H1 (cell line): ENCODE results near the gene SLCO1C1. TPM values are rescaled to one million over a fixed set of nuclear protein-coding genes. Genes with fewer than 3 reads are reported as not detected.

Source experiments
- CTCF ChIA-PET: fragments of 300-600 bp; sonication (Branson Sonifier 250); formaldehyde crosslinking; loops from one replicate; lab custom pipeline; 2021; ENCODE audit not compliant: partially characterized antibody; lab: Charles Lee
- POLR2A ChIA-PET: fragments of 300-600 bp; sonication (Branson Sonifier 250); formaldehyde crosslinking; loops from one replicate; lab custom pipeline; 2021; ENCODE audit warnings: inconsistent platforms; ENCODE audit not compliant: partially characterized antibody; lab: Charles Lee
- DNase-seq, 2 experiments: peaks; one replicate each; pipeline versions ENCODE4 v3.0.0 to v3.0.0-alpha.2; 2010 to 2022; ENCODE audit warnings: low spot score in 2 of 2, low read depth in 1 of 2, mixed read lengths in 1 of 2
- FAIRE-seq: peaks from 2 replicates; lab custom pipeline; 2011; peaks lifted over from hg19 to GRCh38; lab: Jason Lieb, UNC
- H2AFZ ChIP-seq: 2 replicates; pipeline ENCODE4 v1.8.1; 2012; ENCODE audit warnings: low read length, inconsistent platforms
- H2AK5ac ChIP-seq: 2 replicates; pipeline ENCODE4 v1.6.1; 2013; ENCODE audit warnings: low read depth, low read length
- H2BK120ac ChIP-seq: replicated peaks from 2 replicates; pipeline ENCODE3; 2013; ENCODE audit warnings: low read depth, low read length, inconsistent platforms
- H2BK12ac ChIP-seq: 2 replicates; pipeline ENCODE4 v1.6.1; 2013; ENCODE audit warnings: low read depth, low read length
- H2BK15ac ChIP-seq: 2 replicates; pipeline ENCODE4 v1.6.1; 2013; ENCODE audit warnings: low read length
- H2BK20ac ChIP-seq: 2 replicates; pipeline ENCODE4 v1.6.1; 2013; ENCODE audit warnings: low read length
- H2BK5ac ChIP-seq: 2 replicates; pipeline ENCODE4 v1.6.1; 2013; ENCODE audit warnings: low read depth, low read length
- H3K14ac ChIP-seq: 2 replicates; pipeline ENCODE4 v1.6.1; 2013; ENCODE audit warnings: inconsistent platforms; ENCODE audit not compliant: insufficient read length
- H3K18ac ChIP-seq: 2 replicates; pipeline ENCODE4 v1.6.1; 2013; ENCODE audit warnings: low read length; ENCODE audit errors: extremely low read depth
- H3K23ac ChIP-seq: 2 replicates; pipeline ENCODE4 v1.6.1; 2013; ENCODE audit warnings: inconsistent platforms; ENCODE audit not compliant: insufficient read length
- H3K23me2 ChIP-seq: 2 replicates; pipeline ENCODE4 v1.6.1; 2013; ENCODE audit warnings: low read depth, low read length
- H3K27ac ChIP-seq: 2 replicates; pipeline ENCODE4 v1.6.1; 2011; ENCODE audit warnings: low read depth, low read length, inconsistent platforms
- H3K27me3 ChIP-seq, 4 experiments: replicated peaks in 1 of 4; 1 replicate in 1 of 4; 2 replicates in 3 of 4; pipeline versions ENCODE4 v1.6.1 to v1.8.1; 2011 to 2013; ENCODE audit warnings: low read length in 3 of 4, mild to moderate bottlenecking in 3 of 4, inconsistent platforms in 2 of 4, mixed read lengths in 2 of 4, moderate library complexity in 1 of 4; ENCODE audit not compliant: control insufficient read depth in 3 of 4, insufficient read depth in 3 of 4; ENCODE audit errors: extremely low read depth in 1 of 4
- H3K36me3 ChIP-seq, 4 experiments: 2 replicates each; pipeline versions ENCODE4 v1.6.1 to v1.8.1; 2011 to 2013; ENCODE audit warnings: mild to moderate bottlenecking in 4 of 4, low read length in 3 of 4, moderate library complexity in 2 of 4, control low read depth in 1 of 4, inconsistent platforms in 1 of 4; ENCODE audit not compliant: insufficient read depth in 4 of 4, control insufficient read depth in 2 of 4
- H3K4ac ChIP-seq: replicated peaks from 2 replicates; pipeline ENCODE3; 2013; ENCODE audit warnings: low read length, low read depth, mixed read lengths, inconsistent platforms; ENCODE audit not compliant: insufficient read length
- H3K4me1 ChIP-seq, 4 experiments: replicated peaks in 1 of 4; 1 replicate in 1 of 4; 2 replicates in 3 of 4; pipeline versions ENCODE4 v1.6.1 to v1.8.1; 2011 to 2013; ENCODE audit warnings: low read length in 3 of 4, inconsistent platforms in 2 of 4, mixed read lengths in 1 of 4; ENCODE audit not compliant: insufficient read depth in 4 of 4, control insufficient read depth in 3 of 4
- H3K4me2 ChIP-seq, 2 experiments: 2 replicates each; pipeline versions ENCODE4 v1.6.1 to v1.8.1; 2011 to 2013; ENCODE audit warnings: low read depth in 2 of 2, low read length in 2 of 2, control low read depth in 1 of 2, inconsistent platforms in 1 of 2, mild to moderate bottlenecking in 1 of 2; ENCODE audit not compliant: insufficient read depth in 1 of 2
- H3K4me3 ChIP-seq, 4 experiments: fragments of 200-600, 300-600 bp in 1 of 4; sonication (generic), shearing (Covaris generic), sonication (Bioruptor Twin) in 1 of 4; 2 replicates each; pipeline versions ENCODE4 v1.5.1 to v1.8.1; 2011 to 2016; ENCODE audit warnings: low read length in 4 of 4, low read depth in 3 of 4, control low read depth in 2 of 4, inconsistent platforms in 2 of 4, mild to moderate bottlenecking in 2 of 4, mixed read lengths in 1 of 4, moderate library complexity in 1 of 4; ENCODE audit not compliant: insufficient read depth in 2 of 4; ENCODE audit errors: extremely low read depth in 1 of 4
- H3K56ac ChIP-seq: replicated peaks from 2 replicates; pipeline ENCODE3; 2013; ENCODE audit warnings: low read depth, mild to moderate bottlenecking, mixed read lengths, low read length, inconsistent platforms; ENCODE audit not compliant: insufficient read length
- H3K79me1 ChIP-seq: 2 replicates; pipeline ENCODE4 v1.6.1; 2013; ENCODE audit warnings: low read depth, low read length, control low read depth
- H3K79me2 ChIP-seq, 2 experiments: 2 replicates each; pipeline versions ENCODE4 v1.6.1 to v1.8.1; 2012 to 2013; ENCODE audit warnings: low read length in 2 of 2, mild to moderate bottlenecking in 2 of 2, inconsistent platforms in 1 of 2; ENCODE audit not compliant: insufficient read depth in 2 of 2, control insufficient read depth in 1 of 2
- H3K9ac ChIP-seq, 4 experiments: replicated peaks in 1 of 4; 1 replicate in 1 of 4; 2 replicates in 3 of 4; pipeline versions ENCODE4 v1.6.1 to v1.8.1; 2011 to 2013; ENCODE audit warnings: low read depth in 3 of 4, low read length in 3 of 4, control low read depth in 2 of 4, mild to moderate bottlenecking in 2 of 4, moderate library complexity in 2 of 4, inconsistent platforms in 1 of 4; ENCODE audit errors: extremely low read depth in 1 of 4
- H3K9me3 ChIP-seq, 2 experiments: 2 replicates each; pipeline versions ENCODE4 v1.6.1 to v1.8.1; 2012 to 2013; ENCODE audit warnings: mild to moderate bottlenecking in 2 of 2, moderate library complexity in 2 of 2, control low read depth in 1 of 2, inconsistent platforms in 1 of 2, low read depth in 1 of 2, low read length in 1 of 2, mixed read lengths in 1 of 2; ENCODE audit not compliant: insufficient read depth in 2 of 2
- H4K20me1 ChIP-seq, 2 experiments: replicated peaks in 1 of 2; 2 replicates each; pipeline versions ENCODE3 to v1.8.1; 2011 to 2013; ENCODE audit warnings: inconsistent platforms in 2 of 2, low read length in 2 of 2, mild to moderate bottlenecking in 1 of 2; ENCODE audit not compliant: insufficient read depth in 2 of 2, control insufficient read depth in 1 of 2
- H4K5ac ChIP-seq: 2 replicates; pipeline ENCODE4 v1.6.1; 2013; ENCODE audit warnings: low read length, low read depth, mixed read lengths, inconsistent platforms; ENCODE audit not compliant: insufficient read length
- H4K8ac ChIP-seq: 2 replicates; pipeline ENCODE4 v1.8.0; 2013; ENCODE audit warnings: mild to moderate bottlenecking, moderate library complexity, low read length, inconsistent platforms; ENCODE audit not compliant: insufficient read depth; ENCODE audit errors: extremely low read depth
- H4K91ac ChIP-seq: replicated peaks from 2 replicates; pipeline ENCODE3; 2013; ENCODE audit warnings: low read length, mixed read lengths, inconsistent platforms; ENCODE audit not compliant: insufficient read length
- BCL11A ChIP-seq, 2 experiments: IDR thresholded peaks; one replicate each; pipeline ENCODE4 v1.6.1; 2011; ENCODE audit warnings: low read depth in 2 of 2, low read length in 2 of 2, mild to moderate bottlenecking in 2 of 2
- CHD1 ChIP-seq: IDR thresholded peaks from 2 replicates; pipeline ENCODE4 v1.6.1; 2012; ENCODE audit warnings: low read depth, low read length, improper control_type of control experiment
- HDAC6 ChIP-seq: IDR thresholded peaks from one replicate; pipeline ENCODE4 v1.7.1; 2012; ENCODE audit warnings: low read depth, mild to moderate bottlenecking, inconsistent platforms, low read length, moderate library complexity
- RNF2 ChIP-seq: fragments of 200-900, 300-1000 bp; sonication (generic); IDR thresholded peaks from 2 replicates; pipeline ENCODE4 v1.7.1; 2016; ENCODE audit warnings: borderline replicate concordance, low read depth, mild to moderate bottlenecking, antibody characterized with exemption, low read length; ENCODE audit not compliant: poor library complexity, severe bottlenecking; ENCODE audit errors: missing control alignments
- SIRT6 ChIP-seq: IDR thresholded peaks from one replicate; pipeline ENCODE4 v1.7.1; 2012; ENCODE audit warnings: low read length, inconsistent platforms
- SIX5 ChIP-seq: IDR thresholded peaks from 2 replicates; pipeline ENCODE4 v1.6.1; 2011; ENCODE audit warnings: mild to moderate bottlenecking, low read depth, low read length
- SRF ChIP-seq: IDR thresholded peaks from 2 replicates; pipeline ENCODE4 v1.6.1; 2011; ENCODE audit warnings: mild to moderate bottlenecking, low read depth, low read length, moderate library complexity
- WGBS, 2 experiments: shearing (Covaris generic) in 1 of 2; methylation state at CpG; one replicate each; pipeline versions ENCODE4 v1.1.6 to v1.1.7; 2013 to 2015; ENCODE audit warnings: low lambda C conversion rate in 2 of 2, mixed read lengths in 2 of 2, inconsistent platforms in 1 of 2, low coverage in 1 of 2, missing lambda C conversion rate in 1 of 2; ENCODE audit not compliant: insufficient replicate concordance in 2 of 2, insufficient coverage in 1 of 2, insufficient read length in 1 of 2; ENCODE audit errors: extremely low coverage in 1 of 2, missing lambda C conversion rate in 1 of 2; 5-methylcytosine and 5-hydroxymethylcytosine counted together
- polyA plus RNA-seq, 7 experiments: library from polyadenylated mRNA; depleted of rRNA in 3 of 7; stranded (reverse) in 5 of 7; unstranded in 2 of 7; fragments of >200 nt in 5 of 7; fragments of 200-250 nt in 2 of 7; gene quantifications; 1 replicate in 5 of 7; 2 replicates in 1 of 7; 4 replicates in 1 of 7; pipeline versions ENCODE4 v1.2.1 to v1.2.3, GENCODE V29; 2011 to 2013; ENCODE audit warnings: missing spikeins in 2 of 7, mixed read lengths in 2 of 7
- total RNA-seq: library from RNA; stranded (reverse); fragmentation: NEBNext Ultra II Directional; extraction: Animal tissue kit (Norgen Biotek cat#: 25700); gene quantifications from 2 replicates; pipeline ENCODE4 v1.2.1, GENCODE V29; 2021

The SLCO1C1 gene
- total and polyA plus RNA-seq, 2 of the 8 experiments (the other 6 are each of a cell fraction or from before 2014, with no cell fraction given) = 0.18 to 0.74 TPM

DNA sequence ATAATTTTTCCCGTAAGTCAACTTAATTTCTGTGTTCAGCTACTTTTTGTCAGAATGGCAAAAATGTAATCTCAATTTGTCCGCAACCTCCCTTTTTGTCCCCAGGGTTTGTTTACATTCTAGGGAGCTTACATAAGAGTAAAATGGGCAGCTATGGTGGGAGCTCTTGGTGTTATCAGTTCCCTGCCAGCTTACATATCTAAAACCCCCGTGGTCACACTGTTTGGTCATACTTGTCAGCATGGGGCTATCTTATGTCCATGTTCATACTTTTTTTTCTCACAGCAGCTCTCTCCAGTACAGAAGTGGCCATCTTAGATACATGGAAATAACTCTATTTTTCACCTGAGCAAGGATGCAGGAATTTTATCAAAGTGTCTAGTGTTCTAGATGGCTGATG lies 16.7 kb downstream of the SLCO1C1 start:
- Histone ChIP-seq H4K20me1 (no peaks in the 10 kb centered on the region), H3K79me2 (no peaks in the 10 kb centered on the region), H2BK5ac (no peak overlapping the region), H2BK15ac (no peak overlapping the region), H2AK5ac (no peak overlapping the region), H3K27ac (no peak overlapping the region), H3K14ac (no peak overlapping the region), H4K5ac (no peak overlapping the region), H3K79me1 (no peaks in the 10 kb centered on the region), H3K23ac (no peak overlapping the region), H3K56ac (no peak overlapping the region), H3K4ac (no peak overlapping the region), H3K4me1 (peaks cover 0 to 4% (median 1%) of the 10 kb centered on the region in 4 experiments; a peak in 2 of 7 replicates), H2BK12ac (no peak overlapping the region), H3K9me3 (no peaks in the 10 kb centered on the region), H4K91ac (no peak overlapping the region), H3K23me2 (no peaks in the 10 kb centered on the region), H3K4me2 (no peak overlapping the region), H3K36me3 (no peaks in the 10 kb centered on the region), H2BK20ac (no peak overlapping the region), H3K18ac (no peak overlapping the region), H2AFZ (no peak overlapping the region), H3K27me3 (peaks cover 0 to 1% (median 0%) of the 10 kb centered on the region in 4 experiments; a peak in 1 of 7 replicates), H3K4me3 (no peak overlapping the region), H4K8ac (no peak overlapping the region), H2BK120ac (no peak overlapping the region), H3K9ac (no peak overlapping the region)
- no peak for DNase-seq
- ChIA-PET POLR2A (no interaction called here), CTCF (interaction anchor here (0.7 kb wide), 1 partner anchor 159 kb away, joined by 4 read pairs; no protein-coding TSS in a partner anchor)
- FAIRE-seq = no peak
- TF ChIP-seq BCL11A (IDR thresholded peaks at IDR 0.05; ENCODE audit: low read depth in 2 of 2, low read length in 2 of 2) (no peak), HDAC6 (no peak), CHD1 (no peak), SIX5 (no peak), RNF2 (no peak), SIRT6 (no peak), SRF (no peak)
- WGBS, 2 experiments = 65% methylated on average over 3 of the region's 3 CpGs; no CpG with 5 or more reads in 1 of the 2 experiments
